Esophagus squamous epithelium (tissue), 4 donors: Measurements from ENCODE around the gene FLYWCH1.

Experiments used
- POLR2A ChIP-seq, 4 donors: fragments of 450-650 bp; IDR thresholded peaks; one replicate each; pipeline ENCODE4 v1.6.1; 2017; ENCODE audit warnings: antibody characterized with exemption in 4 of 4, mild to moderate bottlenecking in 4 of 4, moderate library complexity in 3 of 4
- TF ChIP-seq, protein P1 (sequence below), 6 experiments: fragments of 450-650 bp in 4 of 6; fragments of 200-600 bp in 2 of 6; sonication (generic) in 2 of 6; IDR thresholded peaks; one replicate each; pipeline ENCODE4 v1.5.1; 2016 to 2019; ENCODE audit warnings: antibody characterized with exemption in 6 of 6, mild to moderate bottlenecking in 4 of 6, moderate library complexity in 4 of 6

DNA sequence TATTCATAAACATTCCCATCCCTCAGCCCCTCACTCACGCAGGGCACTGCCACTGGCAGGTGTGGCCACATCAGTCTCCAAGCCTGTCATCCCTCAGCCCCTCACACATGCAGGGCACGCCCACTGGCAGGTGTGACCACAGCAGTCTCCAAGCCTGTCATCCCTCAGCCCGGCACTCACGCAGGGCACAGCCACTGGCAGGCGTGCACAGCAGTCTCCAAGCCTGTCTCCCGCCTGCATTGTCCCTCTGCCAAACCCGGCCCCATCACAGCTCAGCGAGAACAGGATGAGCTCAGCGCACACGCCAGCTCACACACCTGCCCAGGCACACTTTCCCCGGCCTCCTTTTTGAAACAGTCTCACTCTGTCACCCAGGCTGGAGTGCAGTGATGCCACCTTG lies 40.9 kb downstream of the FLYWCH1 start:
- TF ChIP-seq, protein P1, sequence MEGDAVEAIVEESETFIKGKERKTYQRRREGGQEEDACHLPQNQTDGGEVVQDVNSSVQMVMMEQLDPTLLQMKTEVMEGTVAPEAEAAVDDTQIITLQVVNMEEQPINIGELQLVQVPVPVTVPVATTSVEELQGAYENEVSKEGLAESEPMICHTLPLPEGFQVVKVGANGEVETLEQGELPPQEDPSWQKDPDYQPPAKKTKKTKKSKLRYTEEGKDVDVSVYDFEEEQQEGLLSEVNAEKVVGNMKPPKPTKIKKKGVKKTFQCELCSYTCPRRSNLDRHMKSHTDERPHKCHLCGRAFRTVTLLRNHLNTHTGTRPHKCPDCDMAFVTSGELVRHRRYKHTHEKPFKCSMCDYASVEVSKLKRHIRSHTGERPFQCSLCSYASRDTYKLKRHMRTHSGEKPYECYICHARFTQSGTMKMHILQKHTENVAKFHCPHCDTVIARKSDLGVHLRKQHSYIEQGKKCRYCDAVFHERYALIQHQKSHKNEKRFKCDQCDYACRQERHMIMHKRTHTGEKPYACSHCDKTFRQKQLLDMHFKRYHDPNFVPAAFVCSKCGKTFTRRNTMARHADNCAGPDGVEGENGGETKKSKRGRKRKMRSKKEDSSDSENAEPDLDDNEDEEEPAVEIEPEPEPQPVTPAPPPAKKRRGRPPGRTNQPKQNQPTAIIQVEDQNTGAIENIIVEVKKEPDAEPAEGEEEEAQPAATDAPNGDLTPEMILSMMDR (IDR thresholded peaks at IDR 0.05), result no peak
- TF ChIP-seq POLR2A (IDR thresholded peaks at IDR 0.05), result no peak
